ENCODE data around the gene LUZP4.
"Not testable (repeated sequence)": the region's sequence is repeated elsewhere in the genome, so short reads cannot be mapped to it uniquely, and the experiment has no call there.

Gene LUZP4

GRCh38 chrX:115289465-115289864, at the start of gene LUZP4:
TSS of gene LUZP4 (plus strand) at chrX:115289715. CDS start at chrX:115289760, 45 bp downstream.
- no peak for DNase-seq

- no peak for DNase-seq
Measured at GRCh38 chrX:115251458-115252233, 37.9 kb upstream of the LUZP4 start.

GRCh38 chrX:115255003-115255402, 34.5 kb upstream of the LUZP4 start:
- DNase-seq: no peak

GRCh38 chrX:115257711-115258110, 31.8 kb upstream of the LUZP4 start:
- no peak for DNase-seq

GRCh38 chrX:115259238-115259875, 30.2 kb upstream of the LUZP4 start:
- DNase-seq: no peak

- no peak for DNase-seq
Measured at GRCh38 chrX:115260330-115260729, 29.2 kb upstream of the LUZP4 start.

- DNase-seq: no peak
Measured at GRCh38 chrX:115261148-115261547, 28.4 kb upstream of the LUZP4 start.

GRCh38 chrX:115264009-115264408, 25.5 kb upstream of the LUZP4 start:
- no peak for DNase-seq

GRCh38 chrX:115266300-115266699, 23.2 kb upstream of the LUZP4 start:
- no peak for DNase-seq

GRCh38 chrX:115268421-115268820, 21.1 kb upstream of the LUZP4 start:
- DNase-seq: no peak

- no peak for DNase-seq
Measured at GRCh38 chrX:115269051-115269683, 20.3 kb upstream of the LUZP4 start.

- DNase-seq: no peak
Measured at GRCh38 chrX:115284877-115285276, 4.6 kb upstream of the LUZP4 start.

GRCh38 chrX:115297189-115297588, 7.7 kb downstream of the LUZP4 start:
- DNase-seq: no peak

GRCh38 chrX:115311139-115311538, 21.6 kb downstream of the LUZP4 start:
- no peak for DNase-seq

GRCh38 chrX:115311601-115312001, 22.1 kb downstream of the LUZP4 start:
- no peak for DNase-seq

- DNase-seq: no peak
Measured at GRCh38 chrX:115318139-115318538, 28.6 kb downstream of the LUZP4 start.

GRCh38 chrX:115322375-115322774, 32.9 kb downstream of the LUZP4 start:
- no peak for DNase-seq

GRCh38 chrX:115324194-115324593, 34.7 kb downstream of the LUZP4 start:
- DNase-seq: no peak

GRCh38 chrX:115329282-115329681, 39.8 kb downstream of the LUZP4 start:
- not testable (repeated sequence) for DNase-seq

GRCh38 chrX:115330498-115331168, 41.1 kb downstream of the LUZP4 start:
- peak in 2 of 6 experiments; percentile 29 to 45 for DNase-seq

- DNase-seq: no peak
Measured at GRCh38 chrX:115332832-115333231, 43.3 kb downstream of the LUZP4 start.

- DNase-seq: no peak
Measured at GRCh38 chrX:115333446-115333845, 43.9 kb downstream of the LUZP4 start.

- no peak for DNase-seq
Measured at GRCh38 chrX:115337491-115338144, 48.1 kb downstream of the LUZP4 start.
